Thymus (tissue), 11 donors: ENCODE data around the gene PRF1. TPM values are rescaled to one million over a fixed set of nuclear protein-coding genes. Genes with fewer than 3 reads are reported as not detected.

Experiments
- DNase-seq, 9 donors: peaks; one replicate each; pipeline ENCODE4 v3.0.0-alpha.2; 2013; ENCODE audit warnings: low spot score in 9 of 9, low read depth in 6 of 9, missing footprints in 1 of 9
- H3K27ac ChIP-seq, 2 donors: one replicate each; pipeline ENCODE4 v1.5.1; 2013; ENCODE audit warnings: control low read depth in 1 of 2, low read depth in 1 of 2, low read length in 1 of 2, mild to moderate bottlenecking in 1 of 2, moderate library complexity in 1 of 2
- H3K27me3 ChIP-seq, 2 donors: one replicate each; pipeline ENCODE4 v1.5.1; 2013; ENCODE audit warnings: low read length in 1 of 2; ENCODE audit not compliant: control insufficient read depth in 2 of 2, insufficient read depth in 1 of 2
- H3K36me3 ChIP-seq, 2 donors: one replicate each; pipeline ENCODE4 v1.5.1; 2013; ENCODE audit warnings: low read length in 1 of 2, mild to moderate bottlenecking in 1 of 2, moderate library complexity in 1 of 2; ENCODE audit not compliant: control insufficient read depth in 2 of 2, insufficient read depth in 2 of 2
- H3K4me1 ChIP-seq, 2 donors: one replicate each; pipeline ENCODE4 v1.5.1; 2013; ENCODE audit warnings: low read length in 2 of 2; ENCODE audit not compliant: control insufficient read depth in 2 of 2, insufficient read depth in 2 of 2
- H3K4me3 ChIP-seq, 2 donors: one replicate each; pipeline ENCODE4 v1.5.1; 2013; ENCODE audit warnings: low read length in 2 of 2, control low read depth in 1 of 2, mild to moderate bottlenecking in 1 of 2
- H3K9me3 ChIP-seq, 2 donors: one replicate each; pipeline ENCODE4 v1.5.1; 2013; ENCODE audit warnings: low read length in 1 of 2, mild to moderate bottlenecking in 1 of 2; ENCODE audit not compliant: control insufficient read depth in 2 of 2, insufficient read depth in 1 of 2
- WGBS: extraction: QIAGEN DNeasy Blood & Tissue Kit; methylation state at CpG from one replicate; pipeline ENCODE4 v1.1.7; 2013; 5-methylcytosine and 5-hydroxymethylcytosine counted together
- polyA plus RNA-seq: library from polyadenylated mRNA; stranded (reverse); fragments of 200-250 nt; gene quantifications from one replicate; pipeline ENCODE4 v1.2.3, GENCODE V29; 2013
- total RNA-seq: library from RNA; stranded (reverse); fragments of 120-200 nt; gene quantifications from one replicate; pipeline ENCODE4 v1.2.4, GENCODE V29; 2013
- donor health status: healthy.

The PRF1 gene
- total and polyA plus RNA-seq, 2 donors = 9.1 to 12.3 TPM

DNA sequence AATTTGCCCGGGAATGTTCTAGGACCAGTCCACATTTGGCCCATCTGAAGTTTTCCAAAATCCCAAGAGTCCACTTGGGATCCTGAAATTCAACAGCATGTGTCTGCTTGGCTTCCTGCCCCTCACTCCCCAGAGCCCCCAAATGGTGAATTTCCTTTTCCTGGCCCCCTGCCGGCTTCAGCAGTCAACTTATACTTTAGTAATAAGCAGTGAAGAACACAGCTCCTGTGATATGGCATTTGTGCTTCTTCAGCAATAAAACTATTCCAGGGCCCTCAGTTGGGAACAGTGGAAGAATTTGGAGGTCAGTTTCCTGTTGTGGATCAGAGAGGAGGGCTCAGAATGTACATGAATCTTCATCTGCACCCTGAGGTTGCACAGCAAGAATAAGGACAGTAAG is 51.1 kb downstream of the PRF1 start:
- WGBS = 93% methylated on average over 2 of the region's 2 CpGs
- Histone ChIP-seq H3K27ac (no peak overlapping the region), H3K36me3 (peaks cover 0 to 6% of the 10 kb centered on the region in 2 donors)

DNA sequence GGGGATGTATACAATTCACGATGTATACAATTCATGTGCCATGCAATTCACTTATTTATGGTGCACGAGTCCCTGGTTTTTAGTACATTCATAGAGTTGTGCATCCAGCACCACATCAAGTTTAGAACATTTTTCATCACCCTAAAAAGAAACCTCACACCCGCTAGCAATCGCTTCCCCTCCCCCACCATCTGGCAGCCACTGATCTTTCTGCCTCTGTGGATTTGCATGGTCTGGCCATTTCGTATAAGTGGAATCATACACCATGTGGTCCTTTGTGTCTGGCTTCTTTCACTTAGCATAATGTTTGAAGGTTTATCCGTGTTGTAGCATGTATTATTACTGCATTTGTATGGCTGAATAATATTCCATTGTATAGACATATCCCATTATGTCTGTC is 52.1 kb downstream of the PRF1 start:
- H3K27ac ChIP-seq = no peak overlapping the region
- peaks cover 0 to 3% of the 10 kb centered on the region in 2 donors for H3K9me3 ChIP-seq
- no peak overlapping the region for H3K4me3 ChIP-seq
- H3K36me3 ChIP-seq = peaks cover 0 to 6% of the 10 kb centered on the region in 2 donors
- DNase-seq = no peak
- peaks cover 0 to 11% of the 10 kb centered on the region in 2 donors for H3K4me1 ChIP-seq
- WGBS = 95% methylated on average over 6 of the region's 6 CpGs
- H3K27me3 ChIP-seq = no peaks in the 10 kb centered on the region

More for the DNA sequence above, 51.1 kb downstream of the PRF1 start:
- Histone ChIP-seq H3K4me3 (no peak overlapping the region), H3K4me1 (peaks cover 0 to 11% of the 10 kb centered on the region in 2 donors), H3K9me3 (peaks cover 0 to 3% of the 10 kb centered on the region in 2 donors), H3K27me3 (no peaks in the 10 kb centered on the region)
- no peak for DNase-seq

DNA sequence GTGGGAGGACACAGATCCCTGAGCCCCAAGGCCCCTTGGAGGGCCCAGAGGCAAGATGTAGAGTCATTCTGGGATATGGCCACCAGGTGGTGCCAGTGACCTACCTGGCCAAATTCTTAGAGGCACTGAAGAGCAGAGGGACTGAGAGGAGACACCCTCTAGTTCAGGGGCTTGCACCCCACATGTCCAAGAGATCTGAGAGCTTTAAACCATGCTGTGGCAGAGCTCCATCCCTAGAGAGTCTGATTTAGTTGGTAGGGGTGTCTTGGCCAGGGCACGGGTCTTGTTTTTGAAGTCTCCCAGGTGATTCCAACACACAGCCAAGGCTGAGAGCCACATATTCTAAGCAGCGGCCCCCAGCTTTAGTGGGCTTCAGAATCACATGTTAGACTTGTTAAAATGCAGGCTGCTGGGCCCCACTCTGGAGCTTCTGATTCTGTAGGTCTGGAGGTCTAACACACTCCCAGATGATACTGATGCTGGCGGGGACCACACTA is 52.5 kb downstream of the PRF1 start:
- H3K36me3 ChIP-seq = peaks cover 0 to 6% of the 10 kb centered on the region in 2 donors
- H3K4me1 ChIP-seq = peaks cover 0 to 11% of the 10 kb centered on the region in 2 donors
- H3K27me3 ChIP-seq = no peaks in the 10 kb centered on the region
- peak in 8 of 9 donors; percentile 40 to 82 (median 64) for DNase-seq
- no peak overlapping the region for H3K4me3 ChIP-seq
- H3K9me3 ChIP-seq = peaks cover 0 to 3% of the 10 kb centered on the region in 2 donors
- no peak overlapping the region for H3K27ac ChIP-seq
- 96% methylated on average over 3 of the region's 3 CpGs for WGBS

DNA sequence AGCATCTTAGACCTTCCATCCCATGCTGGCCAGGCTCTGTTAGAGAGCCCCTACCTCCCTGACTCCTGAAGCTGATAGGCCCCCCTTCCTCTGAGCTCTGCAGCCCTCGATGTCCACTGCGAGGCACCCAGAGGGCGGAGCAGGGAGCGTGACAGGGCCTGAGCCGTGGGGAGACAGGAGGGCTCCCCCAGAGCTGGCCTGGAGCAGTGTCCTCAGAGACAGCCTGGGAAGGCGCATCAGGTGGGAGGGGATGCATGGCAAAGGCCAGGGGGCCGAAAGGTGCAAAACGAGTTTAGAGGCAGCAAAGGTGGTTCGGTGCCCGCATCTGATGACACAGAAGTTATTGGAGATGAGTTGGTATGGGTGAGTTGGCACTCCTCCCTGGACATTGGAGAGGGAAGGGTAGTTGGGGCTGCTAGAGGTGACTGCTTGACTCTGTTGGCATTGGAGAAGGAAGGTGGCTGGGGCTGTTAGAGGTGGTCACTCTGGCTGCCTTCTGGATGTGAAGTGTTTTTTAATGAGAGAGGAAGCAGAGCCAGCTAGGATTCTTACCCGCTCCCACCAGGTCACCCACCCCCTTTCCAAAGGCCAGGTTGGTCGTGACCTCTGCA is 53.1 kb downstream of the PRF1 start:
- WGBS = 90% methylated on average over 12 of the region's 12 CpGs
- peaks cover 0 to 6% of the 10 kb centered on the region in 2 donors for H3K36me3 ChIP-seq
- DNase-seq = no peak

More for the DNA sequence above, 53.1 kb downstream of the PRF1 start:
- peaks cover 0 to 3% of the 10 kb centered on the region in 2 donors for H3K9me3 ChIP-seq
- H3K4me1 ChIP-seq = peaks cover 0 to 14% of the 10 kb centered on the region in 2 donors
- H3K4me3 ChIP-seq = no peak overlapping the region
- H3K27ac ChIP-seq = no peak overlapping the region
- no peaks in the 10 kb centered on the region for H3K27me3 ChIP-seq

Other genes with a start within 250 kb of the PRF1 start
- gene LRRC20, start 220.1 kb downstream of the PRF1 start, total RNA-seq = 6.6 TPM
- 3.6 TPM for gene LRRC20, start 220.1 kb downstream of the PRF1 start, polyA plus RNA-seq
- gene EIF4EBP2, start 198.6 kb downstream of the PRF1 start, total RNA-seq = 18.9 TPM
- gene EIF4EBP2, start 198.6 kb downstream of the PRF1 start, polyA plus RNA-seq = 32.1 TPM
- 0.28 TPM for gene NODAL, start 161.1 kb downstream of the PRF1 start, total RNA-seq
- gene NODAL, start 161.1 kb downstream of the PRF1 start, polyA plus RNA-seq = 0.21 TPM
- 7.3 TPM for gene PALD1, start 124.0 kb downstream of the PRF1 start, total RNA-seq
- 10.3 TPM for gene PALD1, start 124.0 kb downstream of the PRF1 start, polyA plus RNA-seq
- 1.8 TPM for gene ADAMTS14, start 69.8 kb upstream of the PRF1 start, total RNA-seq
- gene ADAMTS14, start 69.8 kb upstream of the PRF1 start, polyA plus RNA-seq = 1.2 TPM
- gene TBATA, start 182.6 kb upstream of the PRF1 start, total RNA-seq = 134 TPM
- gene TBATA, start 182.6 kb upstream of the PRF1 start, polyA plus RNA-seq = 42.1 TPM
- gene SGPL1, start 213.2 kb upstream of the PRF1 start, total RNA-seq = 27.4 TPM
- 20.5 TPM for gene SGPL1, start 213.2 kb upstream of the PRF1 start, polyA plus RNA-seq